K562 (cell line): Measurements from ENCODE around the gene RABGAP1L. TPM values are rescaled to one million over a fixed set of nuclear protein-coding genes. Genes with fewer than 3 reads are reported as not detected.

ENCODE experiments used
- CHD7 ChIP-seq: fragments of 200-600 bp; sonication (generic); IDR thresholded peaks from one replicate; pipeline ENCODE4 v1.6.1; 2012; ENCODE audit warnings: mild to moderate bottlenecking, low read depth, low read length, inconsistent platforms
- ELF4 ChIP-seq: fragments of 450-650 bp; formaldehyde crosslinking; IDR thresholded peaks from 2 replicates; pipeline ENCODE4 v1.4.0; 2022; ENCODE audit warnings: missing genetic modification characterization
- ILK ChIP-seq: fragments of 450-650 bp; IDR thresholded peaks from 2 replicates; pipeline ENCODE4 v1.6.1; 2016; ENCODE audit warnings: missing genetic modification characterization, low read depth, mild to moderate bottlenecking, missing compliant biosample characterization, moderate library complexity, borderline replicate concordance
- MAFF ChIP-seq: IDR thresholded peaks from 2 replicates; pipeline ENCODE4 v1.6.1; 2012; ENCODE audit warnings: low read length, improper control_type of control experiment
- PKNOX1 ChIP-seq: fragments of 450-650 bp; IDR thresholded peaks from 2 replicates; pipeline ENCODE4 v1.6.1; 2016
- PTTG1 ChIP-seq: fragments of 450-650 bp; IDR thresholded peaks from 2 replicates; pipeline ENCODE4 v1.6.1; 2016; ENCODE audit warnings: low read depth, mild to moderate bottlenecking, missing genetic modification characterization, missing compliant biosample characterization
- TBP ChIP-seq: optimal IDR thresholded peaks from 2 replicates; pipeline ENCODE3; 2011; ENCODE audit warnings: low read depth, low read length, improper control_type of control experiment
- TCF3 ChIP-seq: sonication (generic); formaldehyde crosslinking; IDR thresholded peaks from 2 replicates; pipeline ENCODE4 v1.4.0; 2020; ENCODE audit warnings: mild to moderate bottlenecking, missing genetic modification reagents
- WHSC1 ChIP-seq: IDR thresholded peaks from one replicate; pipeline ENCODE4 v1.6.1; 2012; ENCODE audit warnings: low read length, control low read depth, inconsistent platforms
- ZHX1 ChIP-seq: fragments of 150-350 bp; conservative IDR thresholded peaks from 2 replicates; pipeline ENCODE4 v1.6.1; 2014; ENCODE audit warnings: low read length
- ZNF224 ChIP-seq: sonication (generic); formaldehyde crosslinking; IDR thresholded peaks from 2 replicates; pipeline ENCODE4 v1.8.0; 2022; ENCODE audit warnings: mild to moderate bottlenecking, missing genetic modification reagents
- ZNF282 ChIP-seq: sonication (generic); formaldehyde crosslinking; IDR thresholded peaks from 2 replicates; pipeline ENCODE4 v1.8.1; 2023; ENCODE audit warnings: missing genetic modification reagents
- ZNF408 ChIP-seq: fragments of 250-450 bp; sonication (Bioruptor Pico); IDR thresholded peaks from 2 replicates; pipeline ENCODE4 v1.4.0; 2020; ENCODE audit warnings: low read depth, mild to moderate bottlenecking, moderate library complexity
- polyA plus RNA-seq, 8 experiments: library from polyadenylated mRNA; depleted of rRNA in 4 of 8; stranded (reverse) in 5 of 8; unstranded in 3 of 8; fragments of >200 nt; fragmentation: Nextera tagmentation in 2 of 8; fragmentation: Illumina TruSeq in 1 of 8; extraction: Ambion mirVana in 2 of 8; extraction: Trizol in 1 of 8; gene quantifications; 2 replicates each; pipeline versions ENCODE4 v1.2.1 to v1.2.3, GENCODE V29; 2011 to 2014; ENCODE audit warnings: inconsistent platforms in 1 of 8, missing spikeins in 1 of 8
- total RNA-seq, 7 experiments: library from RNA; depleted of rRNA in 6 of 7; stranded (reverse); fragments of >200 nt in 6 of 7; fragmentation: Illumina TruSeq in 2 of 7; extraction: Trizol in 2 of 7; gene quantifications; 2 replicates each; pipeline versions ENCODE4 v1.2.1 to v1.2.3, GENCODE V29; 2011 to 2021; ENCODE audit warnings: low replicate concordance in 1 of 7

RABGAP1L gene
- total and polyA plus RNA-seq, 9 of the 15 experiments (the other 6 are each of a cell fraction or from before 2014, with no cell fraction given), result 16.5 to 44.9 (median 26.7) TPM

- TF ChIP-seq CHD7 (no peak), ELF4 (peak; percentile 76), TCF3 (peak; percentile 27; the same call in 1 of the 2 replicates), PKNOX1 (peak; percentile 75), ZNF224 (CRISPR knock-in tag) (no peak), MAFF (no peak), PTTG1 (tag) (no peak), ZNF408 (CRISPR knock-in tag) (no peak), ILK (tag) (no peak), ZHX1 (peak; percentile 94), WHSC1 (no peak), TBP (peak; percentile 94), ZNF282 (CRISPR knock-in tag) (no peak)
Measured at GRCh38 chr1:174999216-174999935, 840.1 kb downstream of the RABGAP1L start (continued).
